Effector memory CD4-positive, alpha-beta T cell (primary cell): Measurements from ENCODE around the gene IRAK1.

Experiments
- DNase-seq, 3 donors: peaks; one replicate each; pipeline ENCODE4 v3.0.0-alpha.2; 2020
- H3K27ac ChIP-seq: 2 replicates; pipeline ENCODE4 v1.7.0; 2013; ENCODE audit warnings: mild to moderate bottlenecking, low read length, moderate library complexity; ENCODE audit not compliant: insufficient read depth, poor library complexity, severe bottlenecking
- H3K27me3 ChIP-seq: replicated peaks from 2 replicates; pipeline ENCODE4 v1.7.0; 2013; ENCODE audit warnings: mild to moderate bottlenecking, low read length; ENCODE audit not compliant: insufficient read depth, control insufficient read depth, poor library complexity, severe bottlenecking
- H3K36me3 ChIP-seq: 2 replicates; pipeline ENCODE4 v1.7.0; 2013; ENCODE audit warnings: mild to moderate bottlenecking, low read length, moderate library complexity; ENCODE audit not compliant: control insufficient read depth, insufficient read depth
- H3K4me1 ChIP-seq: 2 replicates; pipeline ENCODE4 v1.7.0; 2013; ENCODE audit warnings: low read length, mild to moderate bottlenecking; ENCODE audit not compliant: control insufficient read depth, insufficient read depth, poor library complexity, severe bottlenecking
- H3K4me3 ChIP-seq: 2 replicates; pipeline ENCODE4 v1.7.0; 2013; ENCODE audit warnings: low read length, low read depth, mild to moderate bottlenecking; ENCODE audit not compliant: insufficient read depth, poor library complexity, severe bottlenecking
- H3K9me3 ChIP-seq: 2 replicates; pipeline ENCODE4 v1.7.0; 2013; ENCODE audit warnings: mild to moderate bottlenecking, low read length, moderate library complexity; ENCODE audit not compliant: control insufficient read depth

The IRAK1 gene

DNA sequence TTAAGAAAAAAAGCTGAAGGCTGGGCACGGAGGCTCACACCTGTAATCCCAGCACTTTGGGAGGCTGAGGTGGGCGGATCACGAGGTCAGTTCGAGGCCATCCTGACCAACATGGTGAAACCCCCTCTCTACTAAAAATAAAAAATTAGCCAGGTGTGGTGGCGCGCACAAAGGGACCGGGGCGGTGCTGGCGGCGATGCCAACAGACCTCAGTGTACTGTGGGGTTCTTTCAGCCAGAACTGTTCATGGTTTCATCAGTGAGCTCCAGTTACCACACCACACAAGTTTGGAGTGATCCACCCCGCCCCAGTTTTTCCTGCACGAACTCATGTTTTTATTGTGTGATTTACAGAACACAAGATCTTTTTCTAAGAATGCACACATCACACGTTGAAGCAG, 21.2 kb upstream of the IRAK1 start:
- H3K9me3 ChIP-seq: no peaks in the 10 kb centered on the region
- H3K27me3 ChIP-seq: no peaks in the 10 kb centered on the region
- no peak for DNase-seq
- H3K27ac ChIP-seq: no peak overlapping the region
- H3K4me3 ChIP-seq: no peak overlapping the region
- H3K4me1 ChIP-seq: no peaks in the 10 kb centered on the region
- peaks cover 6% of the 10 kb centered on the region for H3K36me3 ChIP-seq

DNA sequence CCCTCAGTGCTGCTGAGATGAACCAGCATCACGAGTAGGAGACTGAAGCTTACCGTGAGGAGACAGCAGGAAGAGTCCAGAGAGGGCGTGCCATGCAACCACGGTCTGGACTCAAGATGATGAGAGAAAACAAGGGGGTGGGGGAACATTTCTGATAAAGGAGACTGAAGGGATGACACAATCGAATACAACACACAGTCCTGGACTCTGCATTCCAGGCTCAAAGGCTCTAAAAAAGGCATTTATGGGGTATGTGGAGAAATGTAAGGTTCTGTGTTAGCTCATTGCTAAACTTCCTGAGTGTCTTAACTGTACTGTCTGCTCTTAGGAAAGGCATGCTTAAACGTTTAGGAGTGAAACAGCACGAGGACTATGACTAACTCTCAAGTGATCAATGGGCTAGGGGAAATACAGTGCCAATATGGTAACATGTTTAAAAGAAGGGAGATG, 20.6 kb upstream of the IRAK1 start:
- DNase-seq: no peak
- H3K4me3 ChIP-seq: no peak overlapping the region
- no peaks in the 10 kb centered on the region for H3K4me1 ChIP-seq
- H3K9me3 ChIP-seq: no peaks in the 10 kb centered on the region
- no peak overlapping the region for H3K27ac ChIP-seq
- peaks cover 7% of the 10 kb centered on the region for H3K36me3 ChIP-seq
- no peaks in the 10 kb centered on the region for H3K27me3 ChIP-seq

DNA sequence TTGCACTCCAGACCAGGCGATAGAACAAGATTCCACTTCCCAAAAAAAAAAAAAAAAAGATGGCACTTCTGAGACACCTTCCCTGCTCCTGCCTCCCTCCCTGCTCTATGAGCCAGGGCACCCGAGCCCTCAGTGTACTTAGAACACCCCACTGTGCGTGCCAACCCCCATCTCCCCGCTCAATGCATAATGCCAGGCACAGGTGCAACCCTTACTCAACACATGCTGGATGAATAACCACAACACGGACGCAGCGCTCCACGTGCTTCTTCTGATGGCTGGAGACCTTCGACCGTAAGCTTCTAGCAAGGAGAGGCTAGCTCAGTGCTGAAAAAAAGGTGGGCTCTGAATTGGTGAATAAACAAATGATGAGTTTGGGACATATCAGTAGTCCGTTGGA, 19.9 kb upstream of the IRAK1 start:
- Histone ChIP-seq H3K27ac (no peak overlapping the region), H3K4me1 (no peaks in the 10 kb centered on the region)

DNA sequence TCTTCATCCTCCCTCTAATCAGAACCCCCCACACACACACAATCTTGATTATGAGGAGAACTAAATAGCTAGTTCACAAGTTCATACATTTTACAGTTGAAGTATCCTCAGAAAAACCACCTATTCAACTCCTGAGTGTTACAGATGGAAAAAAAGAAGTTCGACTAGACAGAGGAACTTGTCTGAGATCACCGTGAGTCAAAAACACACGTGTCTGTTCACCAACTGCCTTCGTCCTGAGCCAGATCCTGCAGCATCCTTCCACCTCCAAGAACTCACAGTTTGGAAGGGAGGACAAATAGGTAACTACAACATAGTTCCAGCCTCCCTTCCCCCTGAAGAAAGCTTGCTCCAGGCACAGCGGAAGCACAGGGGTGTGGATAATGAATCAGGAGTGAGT, 19.0 kb upstream of the IRAK1 start:
- no peak overlapping the region for H3K4me3 ChIP-seq
- H3K36me3 ChIP-seq: peaks cover 7% of the 10 kb centered on the region
- no peaks in the 10 kb centered on the region for H3K4me1 ChIP-seq
- no peak overlapping the region for H3K27ac ChIP-seq
- no peak for DNase-seq
- no peaks in the 10 kb centered on the region for H3K27me3 ChIP-seq
- no peaks in the 10 kb centered on the region for H3K9me3 ChIP-seq

More for the DNA sequence above, 19.9 kb upstream of the IRAK1 start:
- no peak for DNase-seq
- H3K27me3 ChIP-seq: no peaks in the 10 kb centered on the region
- H3K9me3 ChIP-seq: no peaks in the 10 kb centered on the region
- no peak overlapping the region for H3K4me3 ChIP-seq
- H3K36me3 ChIP-seq: peaks cover 7% of the 10 kb centered on the region

DNA sequence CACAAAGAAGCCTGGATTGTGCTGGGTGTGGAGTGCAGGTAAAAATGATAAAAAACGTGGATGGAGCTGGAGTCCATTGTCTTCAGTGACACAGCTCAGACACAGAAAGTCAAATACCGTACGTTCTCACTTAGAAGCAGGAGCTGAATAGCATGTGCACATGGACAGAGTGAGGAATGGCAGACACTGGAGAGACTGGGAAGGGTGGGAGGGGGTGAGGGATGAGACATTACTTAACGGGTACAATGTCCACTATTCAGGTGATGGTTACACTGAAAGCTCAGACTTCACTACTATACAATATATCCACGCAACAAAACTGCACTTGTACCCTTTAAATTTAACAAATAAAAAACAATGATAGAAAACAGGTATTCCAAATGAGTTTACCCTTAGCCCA, 18.1 kb upstream of the IRAK1 start:
- H3K27me3 ChIP-seq: no peaks in the 10 kb centered on the region
- no peak overlapping the region for H3K4me3 ChIP-seq
- H3K27ac ChIP-seq: no peak overlapping the region

DNA sequence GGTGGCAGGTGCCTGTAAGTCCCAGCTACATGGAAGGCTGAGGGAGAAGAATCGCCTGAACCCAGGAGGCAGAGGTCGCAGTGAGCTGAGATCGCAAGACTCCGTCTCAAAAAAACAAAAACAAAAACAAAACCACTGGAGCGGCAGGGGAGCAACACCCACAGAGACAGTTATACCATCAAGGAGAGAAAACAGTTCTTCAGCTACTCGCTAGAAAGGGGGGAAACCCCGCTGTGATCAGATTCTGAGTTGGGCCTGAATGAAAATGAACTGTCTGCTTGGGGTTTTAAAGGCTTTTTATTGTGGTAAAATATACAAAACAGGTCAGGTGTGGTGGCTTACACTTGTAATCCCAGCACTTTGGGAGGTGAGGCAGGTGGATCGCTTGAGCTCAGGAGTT, 16.8 kb upstream of the IRAK1 start:
- no peaks in the 10 kb centered on the region for H3K27me3 ChIP-seq
- H3K4me1 ChIP-seq: no peaks in the 10 kb centered on the region
- H3K27ac ChIP-seq: peak overlapping the region; percentile 20
- DNase-seq: peak in 2 of 3 donors; percentile 7 to 23
- peaks cover 15% of the 10 kb centered on the region for H3K36me3 ChIP-seq
- H3K4me3 ChIP-seq: no peak overlapping the region
- no peaks in the 10 kb centered on the region for H3K9me3 ChIP-seq

More for the DNA sequence above, 18.1 kb upstream of the IRAK1 start:
- no peaks in the 10 kb centered on the region for H3K4me1 ChIP-seq
- H3K36me3 ChIP-seq: peaks cover 7% of the 10 kb centered on the region
- H3K9me3 ChIP-seq: no peaks in the 10 kb centered on the region
- no peak for DNase-seq

DNA sequence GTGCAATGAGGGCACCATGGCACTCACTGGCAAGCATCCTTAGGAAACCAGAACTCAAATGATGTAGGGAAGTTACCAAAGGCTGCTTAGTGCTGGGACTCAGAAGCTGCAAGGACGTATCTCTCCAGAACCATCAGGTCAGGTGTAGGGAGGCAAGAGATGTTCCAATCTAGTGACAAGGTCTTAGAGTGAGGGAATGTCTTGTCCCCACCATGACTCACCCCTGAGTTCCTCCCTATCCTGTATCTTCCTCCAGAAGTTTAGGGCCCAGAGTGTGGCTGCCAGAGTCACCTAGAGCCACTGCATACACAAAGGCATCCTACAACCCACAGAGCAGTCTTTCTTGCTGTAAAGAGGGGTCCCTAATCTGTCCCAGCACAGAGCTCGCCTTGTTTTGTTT, 14.1 kb upstream of the IRAK1 start:
- no peak overlapping the region for H3K27ac ChIP-seq
- no peaks in the 10 kb centered on the region for H3K27me3 ChIP-seq
- H3K9me3 ChIP-seq: no peaks in the 10 kb centered on the region
- H3K4me3 ChIP-seq: no peak overlapping the region
- H3K36me3 ChIP-seq: peaks cover 34% of the 10 kb centered on the region
- H3K4me1 ChIP-seq: no peaks in the 10 kb centered on the region
- DNase-seq: no peak

DNA sequence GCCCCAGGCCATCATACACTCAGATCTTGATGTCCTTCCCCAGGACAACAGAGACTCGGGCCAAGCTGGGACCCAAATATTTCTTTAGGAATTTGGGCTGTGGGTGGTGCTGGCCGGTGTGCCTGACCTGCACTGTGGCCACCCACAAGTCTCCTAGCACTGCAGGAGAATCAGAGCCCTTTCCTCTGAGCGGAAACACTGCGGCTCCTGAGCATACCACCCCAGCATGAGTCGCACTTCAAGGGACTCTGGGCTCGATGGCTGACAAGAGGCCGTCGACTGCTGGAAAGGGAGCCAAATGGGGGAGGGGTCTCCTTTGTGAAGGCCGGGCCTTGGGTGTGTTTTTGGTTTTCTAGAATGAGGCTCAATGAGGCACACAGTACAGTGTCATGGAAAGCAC, 13.0 kb upstream of the IRAK1 start:
- DNase-seq: no peak
- H3K4me3 ChIP-seq: no peak overlapping the region
- H3K36me3 ChIP-seq: peaks cover 34% of the 10 kb centered on the region
- H3K27ac ChIP-seq: no peak overlapping the region
- no peaks in the 10 kb centered on the region for H3K9me3 ChIP-seq
- H3K4me1 ChIP-seq: no peaks in the 10 kb centered on the region
- H3K27me3 ChIP-seq: no peaks in the 10 kb centered on the region

DNA sequence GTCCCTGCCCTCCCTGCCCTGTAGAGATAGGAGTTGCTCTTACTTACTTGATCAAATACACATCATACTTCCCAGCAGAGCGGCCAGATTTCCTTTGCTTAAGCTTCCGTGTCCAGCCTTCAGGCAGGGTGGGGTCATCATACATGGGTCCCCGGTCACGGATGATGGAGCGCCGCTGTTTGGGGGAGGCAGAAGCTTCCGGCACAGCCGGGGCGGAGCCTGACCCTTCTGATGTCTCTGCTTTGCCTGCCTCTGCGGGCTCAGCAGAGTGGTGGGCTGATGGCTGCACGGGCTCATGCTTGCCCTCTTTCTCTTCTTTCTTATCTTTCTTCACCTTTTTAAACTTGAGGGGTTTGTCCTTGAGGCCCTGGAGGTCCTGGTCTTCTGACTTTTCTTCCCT, 12.5 kb upstream of the IRAK1 start:
- Histone ChIP-seq H3K4me3 (no peak overlapping the region), H3K27ac (no peak overlapping the region), H3K36me3 (peaks cover 34% of the 10 kb centered on the region), H3K4me1 (no peaks in the 10 kb centered on the region), H3K27me3 (no peaks in the 10 kb centered on the region), H3K9me3 (no peaks in the 10 kb centered on the region)
- DNase-seq: no peak

DNA sequence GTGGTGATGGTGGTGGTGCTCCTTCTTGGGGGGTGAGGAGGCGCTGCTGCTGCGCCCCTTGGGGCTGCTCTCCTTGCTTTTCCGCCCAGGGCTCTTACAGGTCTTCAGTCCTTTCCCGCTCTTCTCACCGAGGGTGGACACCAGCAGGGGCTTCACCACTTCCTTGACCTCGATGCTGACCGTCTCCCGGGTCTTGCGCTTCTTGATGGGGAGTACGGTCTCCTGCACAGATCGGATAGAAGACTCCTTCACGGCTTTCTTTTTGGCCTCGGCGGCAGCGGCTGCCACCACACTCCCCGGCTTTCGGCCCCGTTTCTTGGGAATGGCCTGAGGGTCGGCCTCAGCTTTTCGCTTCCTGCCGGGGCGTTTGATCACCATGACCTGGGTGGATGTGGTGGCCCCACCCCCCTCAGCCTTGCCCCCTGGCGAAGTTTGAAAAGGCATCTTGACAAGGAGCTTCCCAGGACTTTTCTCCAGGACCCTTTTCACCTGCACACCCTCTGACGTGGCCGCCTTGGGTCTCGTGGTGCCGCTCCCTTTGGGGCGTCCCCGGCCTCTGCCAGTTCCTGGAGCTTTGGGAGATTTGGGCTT, 11.1 kb upstream of the IRAK1 start:
- Histone ChIP-seq H3K9me3 (no peaks in the 10 kb centered on the region), H3K4me3 (no peak overlapping the region), H3K4me1 (no peaks in the 10 kb centered on the region), H3K27me3 (no peaks in the 10 kb centered on the region), H3K36me3 (peaks cover 31% of the 10 kb centered on the region), H3K27ac (no peak overlapping the region)
- no peak for DNase-seq
